Activated CD4-positive, alpha-beta T cell treated with anti-CD3 and anti-CD28 coated beads, Interleukin-2, amount 10 ng/mL, durations not matched to agents 24 days and 14 days (primary cell): ENCODE data around the gene TBCCD1. TPM values are rescaled to one million over a fixed set of nuclear protein-coding genes. Genes with fewer than 3 reads are reported as not detected.
"Not testable (repeated sequence)": the region's sequence is repeated elsewhere in the genome, so short reads cannot be mapped to it uniquely, and the experiment has no call there.

Experiments
- DNase-seq: peaks from one replicate; pipeline ENCODE4 v3.0.0; 2022
- H3K27ac Mint-ChIP-seq: one replicate; pipeline ENCODE4 v1.8.0; 2022; ENCODE audit warnings: mild to moderate bottlenecking, mixed read lengths
- H3K27me3 Mint-ChIP-seq: one replicate; pipeline ENCODE4 v1.8.0; 2022; ENCODE audit warnings: mixed read lengths
- H3K36me3 Mint-ChIP-seq: one replicate; pipeline ENCODE4 v1.8.0; 2022; ENCODE audit warnings: low read depth, mild to moderate bottlenecking, mixed read lengths
- H3K4me1 Mint-ChIP-seq: one replicate; pipeline ENCODE4 v1.8.0; 2021; ENCODE audit warnings: mixed read lengths
- H3K4me3 Mint-ChIP-seq: one replicate; pipeline ENCODE4 v1.8.0; 2022; ENCODE audit warnings: mild to moderate bottlenecking, moderate library complexity, mixed read lengths
- H3K9me3 Mint-ChIP-seq: one replicate; pipeline ENCODE4 v1.8.0; 2021; ENCODE audit warnings: mixed read lengths
- intact Hi-C: fragments of 100-400 bp; cut with micrococcal nuclease; formaldehyde crosslinking; loops from one replicate; pipeline ENCODE4 v1.15.1; 2023
- total RNA-seq: library from RNA; stranded (reverse); gene quantifications from 2 replicates; pipeline ENCODE4 v1.2.3, GENCODE V29; 2022

The TBCCD1 gene
- total RNA-seq, 1 donor from 2014 or later: 21.4 TPM

DNA sequence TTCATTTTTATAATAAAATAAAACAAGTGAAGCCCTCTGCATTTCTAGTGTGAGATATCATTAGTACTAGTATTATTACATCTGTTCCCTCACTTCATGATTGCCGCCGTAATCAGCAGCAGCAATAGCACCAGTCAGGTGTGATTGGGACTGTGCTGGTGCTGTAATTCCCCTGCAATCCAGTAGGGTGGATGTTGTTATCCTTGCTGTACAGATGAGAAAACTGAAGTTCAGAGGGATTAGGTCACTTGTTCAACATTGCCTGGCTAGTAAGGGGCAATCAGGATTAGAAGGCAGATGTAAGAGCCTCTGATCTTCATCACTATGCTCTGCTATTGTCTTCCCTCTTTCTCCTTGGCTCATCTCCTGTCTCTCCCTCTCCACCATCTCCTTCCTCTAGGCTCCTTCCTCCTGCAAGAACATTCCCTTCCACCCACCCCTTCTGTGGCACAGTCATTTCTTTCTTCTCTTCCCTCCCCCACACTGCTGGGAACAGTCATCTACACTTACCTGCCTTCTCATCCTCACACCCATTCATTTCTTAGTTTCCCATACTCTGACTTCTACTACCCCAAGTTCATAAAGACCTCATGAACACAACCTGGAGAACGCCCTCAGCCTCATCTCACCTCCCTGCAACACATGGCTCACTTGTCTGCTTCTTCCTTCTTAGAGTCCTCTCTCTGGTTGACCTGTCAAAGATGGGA, 52.7 kb downstream of the TBCCD1 start:
- Mint-ChIP-seq H3K27me3 (no peaks in the 10 kb centered on the region), H3K9me3 (peaks cover 3% of the 10 kb centered on the region), H3K4me1 (peaks cover 41% of the 10 kb centered on the region), H3K4me3 (peak overlapping the region; percentile 9), H3K36me3 (no peaks in the 10 kb centered on the region), H3K27ac (peak overlapping the region; percentile 76)
- no peak for DNase-seq
- intact Hi-C loops: loop anchor here (1.0 to 5.0 kb wide), 2 partner anchors 20 to 97 kb away; no protein-coding TSS in a partner anchor

DNA sequence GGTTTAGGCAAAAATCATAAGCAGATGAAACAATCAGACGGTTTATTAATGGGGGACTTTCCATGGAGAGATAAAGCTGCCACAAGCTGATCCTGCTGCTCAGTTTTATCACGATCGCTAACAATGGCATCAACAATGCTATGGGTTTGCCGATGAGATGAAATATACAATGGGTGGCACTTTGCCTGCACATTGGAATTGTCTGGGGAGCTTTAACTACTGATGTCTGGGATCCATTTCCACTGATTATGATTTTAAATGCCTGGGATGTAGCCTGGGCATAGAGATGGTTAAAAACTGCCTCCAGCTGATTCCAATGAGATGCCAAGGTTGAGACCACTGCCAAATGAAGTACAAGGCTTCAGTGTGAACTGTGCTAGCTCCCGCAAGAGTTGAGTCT, 53.8 kb downstream of the TBCCD1 start:
- no peak overlapping the region for H3K4me3 Mint-ChIP-seq
- peaks cover 35% of the 10 kb centered on the region for H3K4me1 Mint-ChIP-seq
- DNase-seq: no peak
- H3K36me3 Mint-ChIP-seq: no peaks in the 10 kb centered on the region
- intact Hi-C loops: loop anchor here (5.0 kb wide), 1 partner anchor 96 kb away; no protein-coding TSS in a partner anchor
- H3K27ac Mint-ChIP-seq: no peak overlapping the region
- H3K9me3 Mint-ChIP-seq: peaks cover 3% of the 10 kb centered on the region
- no peaks in the 10 kb centered on the region for H3K27me3 Mint-ChIP-seq

DNA sequence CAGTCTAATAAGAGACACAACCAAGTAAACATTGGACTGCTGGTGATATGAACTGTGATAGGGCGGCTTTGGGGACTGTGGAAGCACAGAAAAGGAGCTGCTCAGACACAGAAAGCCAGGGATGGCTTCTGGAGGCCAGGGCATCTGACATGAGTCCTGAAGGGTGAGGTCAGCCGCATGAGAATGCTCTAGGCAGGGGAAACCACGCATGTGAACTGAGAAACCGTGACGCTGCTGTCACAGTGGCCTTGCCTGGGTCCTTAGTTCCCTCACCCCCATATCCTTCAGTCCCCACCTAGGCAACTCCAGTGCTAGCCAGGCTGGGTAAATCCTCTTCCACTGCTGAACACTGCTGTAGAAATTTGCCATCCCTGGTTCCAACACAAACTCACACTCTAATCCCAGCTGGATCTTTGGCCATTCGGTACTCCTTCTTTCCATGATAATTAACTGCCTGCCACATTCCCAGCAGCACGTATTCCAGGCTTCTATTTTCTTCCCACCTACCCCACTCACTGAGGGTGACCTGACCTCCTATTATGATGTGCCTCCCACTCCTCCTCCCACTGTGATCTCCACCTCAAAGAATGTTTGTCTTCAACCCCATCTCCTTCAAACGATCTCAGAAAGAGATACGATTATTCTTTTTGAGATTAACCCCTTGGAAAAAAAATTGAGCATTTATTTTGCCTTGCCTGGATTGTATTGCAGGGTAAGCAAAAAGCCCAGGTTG, 54.4 kb downstream of the TBCCD1 start:
- H3K27me3 Mint-ChIP-seq: no peaks in the 10 kb centered on the region
- no peak overlapping the region for H3K27ac Mint-ChIP-seq
- DNase-seq: no peak
- intact Hi-C loops: loop anchor here (5.0 kb wide), 1 partner anchor 95 kb away; no protein-coding TSS in a partner anchor
- no peak overlapping the region for H3K4me3 Mint-ChIP-seq
- peaks cover 3% of the 10 kb centered on the region for H3K9me3 Mint-ChIP-seq
- H3K4me1 Mint-ChIP-seq: peaks cover 32% of the 10 kb centered on the region
- H3K36me3 Mint-ChIP-seq: no peaks in the 10 kb centered on the region

DNA sequence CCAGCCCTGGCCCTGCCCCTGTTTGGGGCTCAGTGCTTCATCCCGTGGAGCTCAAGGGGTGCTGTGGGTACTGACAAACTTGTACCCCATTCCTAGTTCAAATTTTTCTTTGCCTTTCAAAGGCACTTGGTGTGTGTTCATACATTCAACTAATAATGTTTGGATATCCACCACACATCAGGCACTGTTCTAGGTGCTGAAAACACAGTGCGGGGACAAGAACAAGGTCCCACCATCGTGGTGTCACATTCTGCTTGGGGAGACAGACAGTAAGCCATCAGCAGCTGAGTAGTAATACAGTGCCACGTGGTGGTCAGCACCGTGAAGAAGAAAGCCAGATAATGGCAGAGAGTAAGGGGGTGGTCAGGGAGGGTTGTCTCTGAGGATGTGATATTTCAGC, 55.4 kb downstream of the TBCCD1 start:
- H3K36me3 Mint-ChIP-seq: no peaks in the 10 kb centered on the region
- H3K4me1 Mint-ChIP-seq: peaks cover 34% of the 10 kb centered on the region
- intact Hi-C loops: loop anchor here (5.0 kb wide), 1 partner anchor 94 kb away; no protein-coding TSS in a partner anchor
- H3K27me3 Mint-ChIP-seq: no peaks in the 10 kb centered on the region
- peak overlapping the region; percentile 64 for H3K27ac Mint-ChIP-seq
- no peak for DNase-seq
- peaks cover 2% of the 10 kb centered on the region for H3K9me3 Mint-ChIP-seq
- no peak overlapping the region for H3K4me3 Mint-ChIP-seq

DNA sequence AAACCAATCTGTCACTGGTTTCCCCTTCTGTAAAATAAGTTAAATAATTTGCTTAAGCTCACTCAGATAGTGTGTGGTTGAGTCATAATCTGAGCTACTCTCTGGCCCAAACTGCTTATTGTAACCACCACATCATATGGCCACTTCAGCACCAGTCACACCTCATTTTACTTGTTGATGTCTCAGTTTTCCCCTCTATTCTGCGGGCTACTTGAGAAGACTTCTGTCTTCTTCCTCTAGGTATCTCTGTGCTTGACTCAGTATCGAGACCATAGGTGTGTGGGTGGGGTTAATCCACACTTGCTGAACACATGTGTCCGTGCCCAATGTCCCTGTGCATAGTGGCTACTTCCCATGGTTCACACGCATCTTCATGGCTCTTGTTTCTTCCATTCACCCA, 55.9 kb downstream of the TBCCD1 start:
- H3K9me3 Mint-ChIP-seq: no peaks in the 10 kb centered on the region
- DNase-seq: no peak
- peak overlapping the region; percentile 64 for H3K27ac Mint-ChIP-seq
- H3K4me3 Mint-ChIP-seq: no peak overlapping the region
- peaks cover 34% of the 10 kb centered on the region for H3K4me1 Mint-ChIP-seq
- intact Hi-C loops: loop anchor here (5.0 kb wide), 1 partner anchor 94 kb away; no protein-coding TSS in a partner anchor
- H3K36me3 Mint-ChIP-seq: no peaks in the 10 kb centered on the region
- H3K27me3 Mint-ChIP-seq: no peaks in the 10 kb centered on the region

DNA sequence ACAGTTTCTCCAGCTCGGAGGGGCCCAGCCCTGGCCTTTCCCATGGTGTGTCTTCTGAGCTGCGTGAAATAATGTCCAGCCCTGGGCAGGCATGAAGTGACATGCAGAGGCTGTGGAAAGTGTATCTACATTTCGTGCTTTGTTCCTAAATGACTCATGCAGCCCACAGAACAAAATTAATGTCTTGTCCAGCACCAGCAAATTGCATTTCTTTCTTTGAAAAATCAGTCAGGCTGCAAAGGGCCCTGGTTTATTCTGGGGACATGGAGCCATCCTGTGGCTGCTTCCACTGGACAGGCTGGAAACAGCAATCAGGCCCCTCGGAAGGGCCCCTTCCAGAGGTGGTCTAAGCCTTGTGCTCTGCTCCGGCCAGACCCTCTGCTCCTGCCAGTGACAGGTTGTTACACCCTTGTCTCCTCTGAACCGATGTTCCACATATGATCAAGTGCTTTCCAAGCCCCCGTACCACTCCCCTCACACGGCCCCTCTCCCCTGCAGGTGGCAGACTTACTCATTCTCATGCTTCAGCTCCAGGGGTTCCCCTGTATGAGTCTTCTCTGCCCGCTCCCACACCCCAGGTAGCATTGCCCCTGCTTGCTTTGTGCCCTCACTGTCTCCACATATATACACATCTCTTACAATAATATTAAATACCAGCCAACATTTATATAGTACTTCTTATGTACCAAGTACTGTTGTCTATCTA, 56.6 kb downstream of the TBCCD1 start:
- DNase-seq: no peak
- no peaks in the 10 kb centered on the region for H3K36me3 Mint-ChIP-seq
- peaks cover 27% of the 10 kb centered on the region for H3K4me1 Mint-ChIP-seq
- H3K9me3 Mint-ChIP-seq: no peaks in the 10 kb centered on the region
- H3K27ac Mint-ChIP-seq: peak overlapping the region; percentile 10
- intact Hi-C loops: loop anchor here (5.0 kb wide), 1 partner anchor 93 kb away; no protein-coding TSS in a partner anchor
- H3K4me3 Mint-ChIP-seq: no peak overlapping the region
- no peaks in the 10 kb centered on the region for H3K27me3 Mint-ChIP-seq

DNA sequence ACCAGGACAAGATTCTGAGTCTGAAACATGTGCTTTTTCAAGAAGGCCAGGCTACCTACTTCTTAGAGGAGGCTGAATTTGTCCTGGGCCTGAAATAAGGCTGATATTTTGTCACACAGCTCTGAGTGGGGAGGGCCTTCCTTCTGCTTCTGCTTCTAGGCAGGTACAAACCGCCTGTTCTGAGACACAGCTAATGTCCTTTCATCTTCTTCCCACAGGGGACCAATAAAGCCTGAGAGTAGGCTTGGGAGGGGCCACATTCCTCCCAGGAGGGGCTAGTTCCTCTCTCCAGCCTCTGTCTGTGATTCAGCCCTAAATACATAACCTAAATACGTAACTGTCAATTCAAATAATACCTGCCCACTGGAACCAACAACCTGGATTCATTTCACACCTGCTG, 57.7 kb downstream of the TBCCD1 start:
- Mint-ChIP-seq H3K27ac (no peak overlapping the region), H3K9me3 (no peaks in the 10 kb centered on the region), H3K4me3 (no peak overlapping the region), H3K4me1 (peaks cover 16% of the 10 kb centered on the region), H3K27me3 (no peaks in the 10 kb centered on the region), H3K36me3 (no peaks in the 10 kb centered on the region)
- no peak for DNase-seq
- intact Hi-C loops: no loop called here

DNA sequence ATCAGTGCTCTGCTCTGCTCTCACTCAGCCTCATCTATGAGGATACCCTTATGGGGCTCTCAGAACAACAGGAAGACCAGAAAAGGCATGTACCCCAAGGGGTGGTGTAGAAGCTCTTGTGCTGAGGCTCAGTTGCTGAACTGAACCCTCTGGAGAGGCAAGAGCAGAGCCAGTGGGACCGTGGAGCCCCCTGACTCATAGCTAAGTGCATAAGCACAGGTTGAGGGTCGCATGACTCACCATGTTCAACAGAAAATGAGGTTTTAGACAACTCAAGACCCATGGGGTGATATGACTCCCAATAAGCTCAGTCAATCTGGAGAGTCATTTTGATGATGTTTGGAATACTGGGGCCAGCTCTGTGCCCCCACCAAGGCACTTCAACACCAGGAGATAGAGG, 60.3 kb downstream of the TBCCD1 start:
- peaks cover 17% of the 10 kb centered on the region for H3K4me1 Mint-ChIP-seq
- intact Hi-C loops: no loop called here
- H3K27me3 Mint-ChIP-seq: peaks cover 4% of the 10 kb centered on the region
- H3K4me3 Mint-ChIP-seq: no peak overlapping the region
- H3K27ac Mint-ChIP-seq: peak overlapping the region; percentile 14
- no peaks in the 10 kb centered on the region for H3K36me3 Mint-ChIP-seq
- H3K9me3 Mint-ChIP-seq: no peaks in the 10 kb centered on the region
- DNase-seq: no peak

DNA sequence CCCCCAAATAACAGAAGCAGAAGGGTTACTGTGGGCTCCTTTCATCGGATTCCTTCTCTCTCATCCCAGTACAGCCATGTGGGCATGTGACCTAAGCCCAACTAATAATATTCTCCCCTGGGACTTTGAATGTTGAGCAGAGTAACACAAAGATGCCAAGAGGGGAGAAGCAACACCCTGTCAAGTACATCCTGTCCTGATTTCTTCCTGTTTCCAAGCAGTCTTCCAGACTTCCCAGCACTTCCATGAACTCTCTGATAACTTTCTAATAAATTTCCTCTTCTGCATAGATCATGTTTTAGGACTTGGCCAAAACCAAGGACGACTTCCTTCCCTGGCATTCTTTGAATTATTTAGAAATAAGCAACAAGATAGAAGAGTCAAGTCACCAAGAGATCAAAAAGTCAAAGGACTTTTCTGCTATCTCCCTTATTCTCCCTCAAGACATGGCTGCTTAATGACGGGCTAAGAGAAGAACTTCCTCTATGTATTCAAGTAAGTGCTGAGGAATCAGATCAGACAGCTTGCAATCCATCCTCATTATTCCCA, 60.9 kb downstream of the TBCCD1 start:
- Mint-ChIP-seq H3K27ac (no peak overlapping the region), H3K27me3 (peaks cover 4% of the 10 kb centered on the region), H3K36me3 (no peaks in the 10 kb centered on the region), H3K4me1 (peaks cover 14% of the 10 kb centered on the region), H3K9me3 (no peaks in the 10 kb centered on the region), H3K4me3 (no peak overlapping the region)
- intact Hi-C loops: no loop called here
- no peak for DNase-seq

DNA sequence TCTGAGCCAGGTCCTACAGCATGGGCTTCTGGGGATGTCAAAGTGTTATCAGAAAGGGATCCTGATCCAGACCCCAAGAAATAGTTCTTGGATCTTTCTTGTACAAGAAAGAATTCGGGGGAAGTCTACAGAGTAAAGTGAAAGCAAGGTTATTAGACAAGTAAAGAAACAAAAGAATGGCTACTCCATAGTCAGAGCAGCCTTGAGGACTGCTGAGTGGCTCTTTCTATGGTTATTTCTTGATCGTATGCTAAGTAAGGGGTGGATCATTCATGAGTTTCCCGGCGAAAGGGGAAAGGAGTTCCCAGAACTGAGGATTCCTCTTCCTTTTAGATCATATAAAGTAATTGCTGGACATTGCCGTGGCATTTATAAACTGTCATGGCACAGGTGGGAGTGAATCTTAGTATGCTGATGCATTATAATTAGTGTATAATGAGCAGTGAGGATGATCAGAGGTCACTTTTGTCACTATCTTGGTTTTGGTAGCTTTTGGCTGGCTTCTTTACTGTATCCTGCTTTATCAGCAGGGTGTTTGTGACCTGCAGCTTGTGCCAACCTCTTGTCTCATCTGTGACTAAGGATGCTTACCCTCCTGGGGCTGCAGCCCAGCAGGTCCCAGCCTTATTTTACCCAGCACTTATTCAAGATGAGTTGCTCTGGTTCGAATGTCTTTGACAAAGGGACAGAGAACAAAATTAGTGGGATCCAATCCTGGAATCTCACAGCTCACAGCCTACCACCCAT, 64.0 kb downstream of the TBCCD1 start:
- Mint-ChIP-seq H3K36me3 (no peaks in the 10 kb centered on the region), H3K27ac (peak overlapping the region; percentile 38), H3K4me1 (peaks cover 8% of the 10 kb centered on the region), H3K9me3 (no peaks in the 10 kb centered on the region), H3K4me3 (no peak overlapping the region), H3K27me3 (peaks cover 4% of the 10 kb centered on the region)
- intact Hi-C loops: no loop called here
- no peak for DNase-seq

DNA sequence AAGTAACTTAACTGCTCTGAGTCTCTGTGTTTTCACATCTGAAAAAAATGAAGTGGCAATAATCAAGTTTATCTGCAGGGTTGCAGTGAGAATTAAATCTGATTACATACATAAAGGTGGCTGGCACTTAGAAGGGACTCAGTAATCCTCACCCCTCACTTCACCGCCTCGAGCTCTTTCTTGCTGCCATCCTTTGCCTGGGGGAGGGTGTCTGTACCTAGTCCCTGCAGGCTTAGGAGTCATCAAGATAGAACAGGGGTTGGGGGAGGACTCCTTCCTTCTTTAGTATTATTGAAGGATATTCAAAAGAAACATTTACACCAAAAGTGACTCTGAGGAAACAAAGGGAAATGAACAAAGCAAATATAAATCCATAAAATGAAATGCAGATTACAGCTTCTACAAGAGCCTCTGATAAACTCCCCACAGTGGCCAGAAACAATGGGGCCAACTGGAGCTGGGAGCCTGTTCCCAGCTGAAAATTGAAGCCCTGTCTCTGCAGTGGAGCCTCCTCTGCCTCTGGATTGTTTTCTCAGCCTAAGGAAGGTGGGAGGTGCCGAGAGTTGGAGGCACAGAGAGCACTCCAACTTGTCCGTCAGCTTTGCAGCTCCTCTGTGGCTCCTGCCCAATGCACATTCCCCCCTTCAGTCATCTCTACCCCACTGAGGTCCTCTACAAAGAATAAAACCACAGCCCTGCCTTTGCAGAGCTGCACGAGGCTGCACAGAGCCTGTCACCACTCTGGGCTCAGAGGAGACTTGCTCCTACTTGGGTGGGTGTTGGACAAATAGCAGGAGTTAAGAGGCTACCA, 64.8 kb downstream of the TBCCD1 start:
- Mint-ChIP-seq H3K36me3 (no peaks in the 10 kb centered on the region), H3K4me1 (peaks cover 8% of the 10 kb centered on the region), H3K27me3 (peaks cover 4% of the 10 kb centered on the region), H3K27ac (peak overlapping the region; percentile 38), H3K9me3 (no peaks in the 10 kb centered on the region), H3K4me3 (no peak overlapping the region)
- intact Hi-C loops: no loop called here
- no peak for DNase-seq

DNA sequence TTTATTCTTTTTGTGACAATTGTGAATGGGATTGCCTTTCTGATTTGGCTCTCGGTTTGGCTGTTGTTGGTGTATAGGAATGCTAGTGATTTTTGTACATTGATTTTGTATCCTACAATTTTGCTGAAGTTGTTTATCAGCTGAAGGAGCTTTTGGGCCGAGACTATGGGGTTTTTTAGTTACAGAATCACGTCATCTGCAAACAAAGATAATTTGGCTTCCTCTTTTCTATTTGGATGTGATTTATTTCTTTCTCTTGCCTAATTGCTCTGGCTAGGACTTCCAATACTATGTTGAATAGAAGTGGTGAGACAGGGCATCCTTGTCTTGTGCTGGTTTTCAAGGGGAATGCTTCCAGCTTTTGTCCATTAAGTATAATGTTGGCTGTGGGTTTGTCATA, 67.2 kb downstream of the TBCCD1 start:
- intact Hi-C loops, H3K9me3 Mint-ChIP-seq, H3K27ac Mint-ChIP-seq, H3K36me3 Mint-ChIP-seq, H3K27me3 Mint-ChIP-seq, H3K4me1 Mint-ChIP-seq, DNase-seq, H3K4me3 Mint-ChIP-seq: not testable (repeated sequence)
